NT2/D1 (cell line): Measurements from ENCODE around the gene GINS2.

ENCODE experiments used
- DNase-seq: peaks from one replicate; pipeline ENCODE4 v3.0.0-alpha.2; 2011; ENCODE audit warnings: low read depth, low spot score
- H3K27me3 ChIP-seq: 2 replicates; pipeline ENCODE4 v1.6.0; 2011; ENCODE audit warnings: mild to moderate bottlenecking; ENCODE audit not compliant: insufficient read length, insufficient read depth
- H3K36me3 ChIP-seq: 2 replicates; pipeline ENCODE4 v1.6.1; 2011; ENCODE audit warnings: mild to moderate bottlenecking, low read length, mixed read lengths; ENCODE audit not compliant: insufficient read depth, insufficient read length
- H3K4me1 ChIP-seq: 2 replicates; pipeline ENCODE4 v1.5.1; 2011; ENCODE audit not compliant: insufficient read depth, insufficient read length
- H3K4me3 ChIP-seq: 2 replicates; pipeline ENCODE4 v1.5.1; 2011; ENCODE audit warnings: low read depth; ENCODE audit not compliant: insufficient read length
- H3K9ac ChIP-seq: 2 replicates; pipeline ENCODE4 v1.6.0; 2011; ENCODE audit warnings: low read depth; ENCODE audit not compliant: insufficient read length
- H3K9me3 ChIP-seq: 2 replicates; pipeline ENCODE4 v1.5.1; 2011; ENCODE audit warnings: mild to moderate bottlenecking, low read length; ENCODE audit not compliant: insufficient read depth
- SUZ12 ChIP-seq: IDR thresholded peaks from 2 replicates; pipeline ENCODE4 v1.6.1; 2011; ENCODE audit not compliant: insufficient read length, insufficient read depth; ENCODE audit errors: extremely low read depth
- YY1 ChIP-seq: IDR thresholded peaks from 2 replicates; pipeline ENCODE4 v1.6.1; 2011; ENCODE audit not compliant: insufficient read length, insufficient read depth
- ZNF274 ChIP-seq: IDR thresholded peaks from 2 replicates; pipeline ENCODE4 v1.6.1; 2011; ENCODE audit warnings: mild to moderate bottlenecking, low read depth, low read length

Gene GINS2

DNA sequence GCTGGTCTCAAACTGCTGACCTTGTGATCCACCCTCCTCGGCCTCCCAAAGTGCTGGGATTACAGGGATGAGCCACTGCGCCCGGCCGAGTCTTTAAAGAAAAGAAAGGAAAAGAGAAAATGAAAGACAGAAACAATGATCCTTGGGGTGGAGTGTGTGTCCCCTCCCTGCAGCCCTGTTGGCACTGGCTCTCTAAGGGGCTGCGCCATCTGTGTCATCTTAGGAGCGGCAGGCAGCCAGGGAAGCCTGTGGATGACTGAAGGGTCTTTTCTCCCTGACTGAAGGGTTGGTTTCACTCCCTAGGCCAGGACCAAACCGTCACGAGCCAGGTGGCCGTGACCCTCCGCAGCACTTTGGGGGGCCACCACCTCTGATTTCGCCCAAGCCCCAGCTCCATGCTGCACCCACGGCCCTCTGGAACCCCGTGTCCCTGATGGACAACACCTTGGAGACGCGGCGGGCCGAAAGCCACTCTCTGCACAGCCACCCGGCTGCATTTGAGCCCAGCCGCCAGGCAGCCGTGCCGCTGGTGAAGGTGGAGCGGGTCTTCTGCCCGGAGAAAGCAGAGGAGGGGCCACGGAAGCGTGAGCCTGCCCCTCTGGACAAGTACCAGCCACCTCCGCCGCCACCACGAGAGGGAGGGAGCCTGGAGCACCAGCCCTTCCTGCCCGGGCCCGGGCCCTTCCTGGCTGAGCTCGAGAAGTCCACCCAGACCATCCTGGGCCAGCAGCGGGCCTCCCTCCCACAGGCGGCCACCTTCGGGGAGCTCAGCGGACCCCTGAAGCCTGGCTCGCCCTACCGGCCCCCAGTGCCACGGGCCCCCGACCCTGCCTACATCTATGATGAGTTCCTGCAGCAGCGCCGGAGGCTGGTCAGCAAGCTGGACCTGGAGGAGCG, 27.7 kb downstream of the GINS2 start:
- Histone ChIP-seq H3K27me3 (no peaks in the 10 kb centered on the region), H3K9me3 (no peaks in the 10 kb centered on the region), H3K9ac (peak overlapping the region; percentile 17), H3K4me3 (no peak overlapping the region), H3K36me3 (peaks cover 95% of the 10 kb centered on the region), H3K4me1 (peaks cover 25% of the 10 kb centered on the region)
- TF ChIP-seq SUZ12 (no peak), ZNF274 (no peak), YY1 (no peak)
- no peak for DNase-seq

DNA sequence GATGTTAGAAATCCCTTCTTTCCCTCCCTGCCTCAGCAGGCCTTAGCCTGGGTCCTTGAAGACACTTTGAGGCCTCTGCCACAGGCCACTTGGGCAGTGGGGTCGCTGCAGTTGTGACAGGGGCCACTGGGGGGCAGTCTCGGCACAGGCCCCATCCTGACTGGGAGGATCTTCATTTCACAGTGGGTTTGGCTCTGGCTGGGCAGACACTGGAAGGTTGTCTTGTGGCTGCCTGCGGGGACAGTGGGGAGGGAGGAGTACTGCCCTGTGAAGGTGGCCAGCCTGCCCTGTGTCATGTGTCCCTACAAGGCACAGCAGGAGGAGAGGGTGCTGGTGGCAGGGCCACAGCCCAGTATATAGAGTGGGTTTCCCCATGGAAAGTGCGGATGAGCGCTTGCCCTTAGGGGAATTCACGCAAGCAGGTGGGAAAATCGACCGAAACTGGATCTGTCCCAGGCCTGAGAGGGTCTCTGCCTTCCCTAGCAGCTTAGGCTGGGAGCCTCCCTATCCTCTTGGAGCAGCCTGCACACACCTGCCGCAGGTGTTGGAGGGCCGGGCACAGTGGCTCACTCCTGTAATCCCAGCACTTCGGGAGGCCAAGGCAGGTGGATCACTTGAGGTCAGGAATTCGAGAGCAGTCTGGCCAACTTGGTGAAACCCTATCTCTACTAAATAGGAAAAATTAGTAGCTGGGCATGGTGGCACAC, 28.8 kb downstream of the GINS2 start:
- peaks cover 95% of the 10 kb centered on the region for H3K36me3 ChIP-seq
- DNase-seq = peak; percentile 57

DNA sequence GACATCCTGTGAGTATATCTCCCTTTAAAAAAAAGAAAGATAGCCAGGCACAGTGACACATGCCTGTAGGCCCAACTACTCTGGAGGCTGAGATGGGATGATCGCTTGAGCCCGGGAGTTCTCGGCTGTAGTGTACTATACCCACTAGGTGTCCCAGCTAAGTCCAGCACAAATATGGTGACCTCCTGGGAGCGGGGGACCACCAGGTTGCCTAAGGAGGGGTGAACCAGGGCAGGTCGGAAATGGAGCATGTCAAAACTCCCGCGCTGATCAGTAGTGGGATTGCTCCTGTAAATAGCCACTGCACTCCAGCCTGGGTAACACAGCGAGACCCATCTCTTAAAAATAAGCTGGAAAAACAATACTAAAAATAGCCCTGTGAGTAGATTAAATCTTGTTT, 29.4 kb downstream of the GINS2 start:
- no peak for TF ChIP-seq YY1
- TF ChIP-seq ZNF274 = no peak
- no peak for TF ChIP-seq SUZ12
- peaks cover 95% of the 10 kb centered on the region for H3K36me3 ChIP-seq
- no peak for DNase-seq
- H3K9me3 ChIP-seq = no peaks in the 10 kb centered on the region
- no peak overlapping the region for H3K4me3 ChIP-seq
- peaks cover 25% of the 10 kb centered on the region for H3K4me1 ChIP-seq
- no peaks in the 10 kb centered on the region for H3K27me3 ChIP-seq
- no peak overlapping the region for H3K9ac ChIP-seq

More for the DNA sequence above, 28.8 kb downstream of the GINS2 start:
- Histone ChIP-seq H3K4me3 (no peak overlapping the region), H3K9me3 (no peaks in the 10 kb centered on the region), H3K27me3 (no peaks in the 10 kb centered on the region), H3K9ac (no peak overlapping the region), H3K4me1 (peaks cover 25% of the 10 kb centered on the region)
- no peak for TF ChIP-seq ZNF274
- no peak for TF ChIP-seq SUZ12
- no peak for TF ChIP-seq YY1

DNA sequence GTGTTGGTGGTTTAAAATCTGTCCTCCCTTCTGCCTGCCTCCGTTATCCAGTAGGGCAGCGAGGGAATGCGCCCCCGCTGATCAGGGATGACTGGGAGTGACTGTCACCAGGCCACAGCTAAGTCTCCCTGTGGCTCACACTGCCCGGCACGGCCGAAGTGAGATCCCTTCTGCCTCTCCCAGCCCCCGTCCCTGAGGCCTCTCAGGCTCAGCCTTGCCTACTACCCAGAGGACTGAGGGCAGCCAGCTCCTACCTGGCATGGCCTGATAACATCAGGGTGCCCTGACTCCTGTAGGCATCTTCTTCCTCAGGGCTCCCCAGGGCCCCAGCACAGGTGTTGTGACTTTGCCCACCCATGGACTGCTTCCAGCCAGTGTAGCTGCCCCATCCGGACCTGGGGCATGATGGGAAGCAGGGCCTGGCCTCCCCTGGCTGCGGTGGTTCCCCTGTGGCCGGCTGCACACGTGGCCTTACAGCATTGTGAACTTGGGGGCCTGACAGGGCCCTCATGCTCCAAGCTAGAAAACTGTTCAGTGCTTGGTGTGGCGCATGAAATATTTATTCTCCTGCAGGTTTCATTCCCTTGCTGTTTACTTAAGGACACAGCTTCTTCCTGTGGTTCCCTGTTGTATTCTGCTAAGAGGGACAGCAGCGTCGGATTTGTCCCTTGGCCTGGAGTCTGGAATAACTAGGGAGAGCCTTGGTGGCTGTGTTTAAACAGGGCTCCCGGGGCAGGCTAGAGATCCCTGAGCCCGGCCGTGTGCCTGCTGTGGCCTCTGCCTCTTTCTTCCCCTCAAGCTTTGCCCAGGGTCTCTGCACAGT, 30.0 kb downstream of the GINS2 start:
- Histone ChIP-seq H3K36me3 (peaks cover 95% of the 10 kb centered on the region), H3K9me3 (peaks cover under 1% of the 10 kb centered on the region; the same call in 1 of the 2 replicates), H3K4me3 (no peak overlapping the region), H3K9ac (no peak overlapping the region), H3K27me3 (no peaks in the 10 kb centered on the region), H3K4me1 (peaks cover 25% of the 10 kb centered on the region)
- no peak for DNase-seq
- TF ChIP-seq ZNF274 = no peak
- TF ChIP-seq SUZ12 = no peak
- no peak for TF ChIP-seq YY1

DNA sequence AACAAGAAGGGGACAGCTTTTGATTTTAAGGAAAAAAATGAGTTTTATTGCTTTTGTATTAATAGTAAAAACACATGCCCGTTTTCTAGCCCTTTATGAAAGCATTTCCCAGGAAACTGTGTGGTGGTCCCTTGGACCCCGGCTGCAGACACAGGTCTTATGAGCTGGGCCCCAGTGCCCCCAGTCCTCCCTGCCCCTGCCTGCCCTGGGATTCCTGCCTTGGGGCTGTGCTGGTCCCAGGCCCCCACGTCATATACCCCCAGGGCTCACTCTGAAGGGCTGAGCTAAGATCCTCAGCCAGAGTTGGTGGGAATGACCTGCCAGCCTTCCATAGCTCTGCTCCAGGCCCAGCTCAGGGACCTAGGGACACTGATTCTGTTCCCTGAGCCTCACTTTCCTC, 30.8 kb downstream of the GINS2 start:
- TF ChIP-seq SUZ12 (no peak), YY1 (no peak), ZNF274 (no peak)
- DNase-seq = no peak
- peaks cover 93% of the 10 kb centered on the region for H3K36me3 ChIP-seq

DNA sequence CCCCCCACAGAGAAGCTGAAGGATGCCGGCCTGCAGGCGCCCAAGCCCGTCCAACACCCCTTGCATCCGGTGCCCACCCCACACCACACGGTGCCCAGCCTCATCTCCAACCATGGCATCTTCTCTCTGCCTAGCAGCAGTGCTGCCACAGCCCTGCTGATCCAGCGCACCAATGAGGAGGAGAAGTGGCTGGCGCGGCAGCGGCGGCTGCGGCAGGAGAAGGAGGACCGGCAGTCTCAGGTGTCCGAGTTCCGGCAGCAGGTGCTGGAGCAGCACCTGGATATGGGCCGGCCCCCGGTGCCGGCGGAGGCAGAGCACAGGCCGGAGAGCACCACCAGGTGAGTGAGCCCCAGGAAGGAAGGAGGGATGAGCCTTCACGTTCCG, 31.5 kb downstream of the GINS2 start:
- Histone ChIP-seq H3K9me3 (peaks cover 6% of the 10 kb centered on the region; the same call in 1 of the 2 replicates), H3K27me3 (no peaks in the 10 kb centered on the region), H3K4me1 (peaks cover 19% of the 10 kb centered on the region), H3K36me3 (peaks cover 89% of the 10 kb centered on the region), H3K4me3 (no peak overlapping the region), H3K9ac (no peak overlapping the region)
- no peak for TF ChIP-seq SUZ12
- no peak for DNase-seq

More for the DNA sequence above, 30.8 kb downstream of the GINS2 start:
- Histone ChIP-seq H3K9me3 (peaks cover 6% of the 10 kb centered on the region; the same call in 1 of the 2 replicates), H3K27me3 (no peaks in the 10 kb centered on the region), H3K4me3 (no peak overlapping the region), H3K9ac (no peak overlapping the region), H3K4me1 (peaks cover 25% of the 10 kb centered on the region)
